ENCODE data around the gene CHRNA9.

Gene CHRNA9

DNA sequence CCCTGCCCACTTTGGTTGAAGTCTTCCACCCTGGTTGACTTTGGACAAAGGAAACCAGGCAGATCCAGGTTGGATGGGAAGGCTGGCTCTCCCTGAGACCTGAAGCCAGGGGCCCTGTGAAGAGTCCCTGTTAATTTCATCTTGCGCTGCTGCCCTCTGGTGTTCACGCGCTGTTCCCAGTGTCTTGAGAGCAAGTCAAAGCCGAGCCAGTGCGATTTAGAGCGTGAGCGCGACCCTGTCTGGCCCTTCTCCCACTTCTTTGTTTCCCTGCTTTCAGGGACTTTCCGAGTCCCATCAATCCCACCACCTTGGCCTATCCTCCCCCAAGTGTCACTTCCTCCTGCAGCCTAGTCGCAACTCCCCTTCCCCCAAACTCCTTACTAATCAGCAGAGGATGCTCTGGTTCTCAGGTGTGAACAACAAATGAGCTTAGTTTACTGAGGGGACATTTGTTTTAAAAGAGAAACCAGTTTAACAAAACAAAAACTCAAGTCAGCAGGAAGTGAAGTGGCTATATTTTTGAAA is 25.8 kb upstream of the CHRNA9 start:
- DNase-seq = no peak

DNA sequence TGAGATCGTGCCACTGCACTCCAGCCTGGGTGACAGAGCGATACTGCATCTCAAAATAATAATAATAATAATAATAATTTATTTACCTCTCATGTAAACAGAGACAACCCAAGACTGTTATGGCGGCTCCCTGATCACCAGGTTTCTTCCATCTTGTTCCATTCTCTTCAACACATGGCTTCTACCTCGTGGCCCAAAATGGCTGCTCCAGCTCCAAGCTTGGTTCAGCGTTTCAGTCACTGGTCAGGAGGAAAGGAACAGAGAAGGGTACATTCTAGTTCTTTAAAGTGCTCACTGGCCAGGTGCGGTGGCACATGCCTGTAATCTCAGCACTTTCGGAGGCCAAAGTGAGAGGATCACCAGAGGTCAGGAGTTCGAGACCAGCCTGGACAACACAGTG is 24.9 kb upstream of the CHRNA9 start:
- DNase-seq = no peak

DNA sequence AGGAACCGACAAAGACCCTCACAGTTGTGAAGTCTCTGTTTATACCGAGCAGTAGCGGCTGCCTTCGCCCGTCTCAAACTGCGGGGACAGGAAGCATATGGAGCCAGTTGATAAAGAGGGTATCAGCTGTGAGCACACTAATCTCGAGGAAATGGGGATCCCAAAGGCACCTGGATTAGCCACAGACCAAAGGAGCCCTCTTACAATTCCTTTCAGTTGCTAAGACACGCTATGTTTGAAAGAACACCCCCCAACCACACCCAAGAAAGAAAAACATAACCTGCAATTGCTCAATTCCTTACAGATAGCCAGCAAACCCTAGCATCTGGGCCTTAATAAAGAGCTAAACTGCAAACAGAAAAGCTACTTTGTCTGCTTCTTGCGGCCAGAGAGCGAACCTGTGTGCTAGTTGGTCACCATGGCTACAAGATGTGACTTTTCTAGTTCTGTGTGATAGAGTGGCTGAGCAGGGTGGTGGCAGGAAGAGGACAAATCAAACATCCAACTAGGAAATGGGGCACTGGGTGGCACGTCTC is 23.3 kb upstream of the CHRNA9 start:
- no peak for DNase-seq

DNA sequence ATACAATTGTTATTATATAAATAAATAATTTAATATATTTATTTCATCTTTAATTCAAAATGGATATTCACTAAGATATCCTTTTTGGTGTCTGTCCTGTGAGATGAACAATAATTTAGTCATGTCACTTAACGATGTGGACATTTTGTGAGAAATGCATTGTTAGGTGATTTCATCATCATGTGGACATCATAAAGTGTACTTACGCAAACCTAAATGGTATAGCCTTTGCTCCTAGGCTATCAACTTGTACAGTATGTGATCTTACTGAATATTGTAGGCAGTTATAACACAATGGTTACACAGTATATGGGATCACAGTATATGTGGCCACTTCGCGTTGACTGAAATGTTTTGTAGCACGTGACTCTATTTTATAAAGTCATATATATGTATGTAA is 20.2 kb upstream of the CHRNA9 start:
- DNase-seq = no peak

DNA sequence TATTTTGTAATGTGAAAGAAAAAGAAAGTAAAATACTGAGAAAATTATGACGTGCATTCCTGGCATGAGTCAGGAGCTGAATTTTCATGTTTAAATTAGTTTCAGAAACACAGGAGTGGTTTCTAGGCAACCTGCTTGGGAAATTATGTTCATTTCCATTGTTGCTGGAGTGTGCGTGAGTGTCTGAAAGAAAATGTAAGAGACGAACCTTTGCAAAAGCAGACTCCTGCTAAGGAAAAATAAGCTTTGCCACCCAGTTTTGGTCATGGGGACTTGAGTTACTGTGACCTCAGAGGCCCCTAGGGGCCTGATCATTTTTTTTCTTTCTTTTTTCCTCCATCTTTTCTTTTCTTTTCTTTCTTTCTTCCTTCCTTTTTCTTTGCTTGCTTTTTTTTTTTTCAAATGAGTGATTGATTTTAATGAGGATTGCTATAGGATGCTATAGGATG is 18.8 kb upstream of the CHRNA9 start:
- no peak for DNase-seq

GRCh38 chr4:40316782-40317635 is 18.1 kb upstream of the CHRNA9 start:
- no peak for DNase-seq

GRCh38 chr4:40317916-40318658 is 17.0 kb upstream of the CHRNA9 start:
- DNase-seq = no peak

DNA sequence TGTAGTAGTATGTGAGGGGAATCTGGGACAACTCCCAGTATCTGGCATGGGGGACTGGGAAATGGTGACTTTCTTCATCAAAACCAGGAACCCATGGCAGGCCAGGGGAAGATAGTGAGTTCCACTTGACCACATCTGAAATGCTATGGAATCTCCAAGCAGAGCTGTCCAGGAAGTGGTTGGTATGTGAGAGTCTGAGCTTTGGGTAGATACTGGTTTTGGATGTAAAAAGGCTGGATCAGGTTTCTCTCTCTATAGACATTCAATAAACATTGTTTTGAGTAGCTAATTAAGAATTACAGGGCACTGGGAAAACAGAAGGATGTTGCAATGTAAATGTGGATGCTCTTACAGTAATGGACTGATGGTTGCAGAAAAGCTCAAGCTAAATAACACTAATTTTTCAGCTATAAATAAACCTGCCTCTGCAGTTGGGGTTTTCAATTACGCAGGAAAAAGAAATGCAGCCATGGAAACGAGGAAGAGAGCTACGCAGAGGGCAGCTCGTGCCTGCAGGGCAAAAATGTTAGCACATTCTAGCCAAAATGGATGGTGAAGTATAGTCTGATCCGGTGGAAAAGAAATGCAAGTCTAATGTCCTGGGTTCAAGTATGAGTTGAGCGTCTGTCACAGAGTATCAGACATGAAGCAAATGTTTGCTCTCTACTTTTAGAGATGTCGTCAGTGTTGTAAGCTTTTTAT is 13.4 kb upstream of the CHRNA9 start:
- no peak for DNase-seq

DNA sequence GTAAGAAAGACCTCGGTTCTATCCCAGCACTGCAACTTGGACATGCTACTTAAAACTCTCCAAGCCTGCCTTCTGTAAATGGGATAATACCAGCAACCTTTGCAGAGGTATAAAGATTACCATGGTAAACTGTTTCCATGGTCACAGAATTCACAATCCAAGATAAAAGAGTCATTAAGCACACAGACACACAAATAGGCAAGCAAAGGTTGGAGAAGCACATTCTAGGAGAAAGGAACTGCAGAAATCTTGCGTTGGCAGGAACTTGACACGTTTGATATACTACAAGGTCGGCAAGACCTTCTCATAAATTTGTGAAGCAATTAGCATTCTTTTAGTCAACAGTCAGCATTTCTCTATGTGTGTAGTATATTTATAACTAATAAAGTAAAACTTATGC is 12.3 kb upstream of the CHRNA9 start:
- DNase-seq = no peak

DNA sequence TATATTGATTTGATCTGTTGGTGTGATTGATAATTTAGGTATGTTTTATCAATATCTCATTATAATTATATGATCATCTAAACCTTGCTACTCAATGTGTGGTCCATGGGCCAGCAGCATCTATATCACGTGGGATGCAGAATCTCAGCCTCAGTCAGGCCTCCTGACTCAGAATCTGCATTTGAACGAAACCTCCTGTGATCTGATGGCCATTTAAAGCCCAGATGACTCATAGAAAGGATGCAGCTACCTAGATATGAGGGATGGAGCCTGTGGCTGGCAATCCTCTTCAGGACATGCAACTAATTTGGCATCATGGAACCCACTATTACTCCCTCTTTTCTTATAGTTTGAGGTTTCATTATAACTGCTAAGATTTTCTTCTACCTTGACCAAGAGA is 11.3 kb upstream of the CHRNA9 start:
- no peak for DNase-seq

DNA sequence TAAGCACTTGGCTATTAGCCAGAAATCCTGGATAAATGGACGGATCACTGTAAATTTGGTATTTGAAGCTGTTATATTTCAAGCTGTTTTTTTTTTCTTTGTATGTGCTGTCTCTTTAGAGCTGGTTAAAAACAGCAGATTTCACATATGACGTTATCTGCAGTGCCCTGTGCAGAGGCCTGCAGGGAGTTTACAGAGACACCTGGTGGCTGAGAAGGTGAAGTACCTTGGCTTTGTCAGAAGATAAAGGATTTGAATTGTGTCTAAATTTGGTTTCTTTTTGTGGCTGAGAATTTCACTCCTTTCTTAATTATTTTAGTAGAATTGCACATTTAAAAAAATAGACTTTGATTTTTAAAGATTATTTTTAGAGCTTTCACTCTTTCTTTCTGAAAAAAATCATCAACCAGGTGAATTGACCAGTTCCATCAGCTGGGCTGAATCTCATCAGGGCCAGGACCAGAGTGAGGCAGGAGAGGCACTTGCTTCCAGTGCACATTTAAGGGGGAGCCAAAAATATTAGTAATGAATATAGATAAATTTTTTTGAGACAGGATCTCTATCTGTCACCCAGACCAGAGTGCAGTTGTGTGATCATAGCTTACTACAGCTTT is 9.6 kb upstream of the CHRNA9 start:
- DNase-seq = peak; percentile 16 to 47 (median 27)

GRCh38 chr4:40327340-40327739 is 7.8 kb upstream of the CHRNA9 start:
- no peak for DNase-seq

- no peak for DNase-seq
Measured at GRCh38 chr4:40328383-40328782, 6.8 kb upstream of the CHRNA9 start.

- DNase-seq = no peak
Measured at GRCh38 chr4:40329805-40330204, 5.3 kb upstream of the CHRNA9 start.

- DNase-seq = no peak
Measured at GRCh38 chr4:40330536-40330935, 4.6 kb upstream of the CHRNA9 start.

DNA sequence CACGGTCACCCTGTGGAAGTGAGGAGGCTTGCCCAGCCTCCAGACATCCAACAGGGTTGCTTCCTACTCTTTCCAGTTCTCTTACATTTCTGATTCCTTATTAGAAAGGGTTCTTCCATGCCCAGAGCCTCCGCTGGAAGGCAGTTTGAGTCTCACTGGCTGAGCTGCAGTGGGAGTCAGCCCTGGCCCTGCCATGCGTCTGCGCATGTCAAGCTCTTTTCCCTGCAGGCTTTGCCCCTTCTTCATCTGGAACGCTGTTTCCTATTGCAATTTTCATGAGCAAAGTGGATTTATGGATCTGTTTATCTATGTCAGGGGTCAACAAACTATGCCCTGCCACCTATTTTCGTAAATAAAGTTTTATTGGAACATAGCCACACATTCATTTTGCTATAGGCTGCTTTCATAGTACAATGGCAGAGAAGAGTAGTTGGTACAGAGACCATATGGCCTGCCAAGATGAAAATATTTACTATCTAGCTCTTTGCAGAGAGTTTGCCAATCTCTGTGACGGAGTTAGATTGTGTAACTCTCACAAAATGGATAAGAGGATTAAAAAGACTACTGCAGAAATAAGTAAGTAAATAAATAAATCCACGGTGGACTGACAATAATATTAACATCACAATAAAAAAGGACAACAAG is 3.9 kb upstream of the CHRNA9 start:
- DNase-seq = no peak

DNA sequence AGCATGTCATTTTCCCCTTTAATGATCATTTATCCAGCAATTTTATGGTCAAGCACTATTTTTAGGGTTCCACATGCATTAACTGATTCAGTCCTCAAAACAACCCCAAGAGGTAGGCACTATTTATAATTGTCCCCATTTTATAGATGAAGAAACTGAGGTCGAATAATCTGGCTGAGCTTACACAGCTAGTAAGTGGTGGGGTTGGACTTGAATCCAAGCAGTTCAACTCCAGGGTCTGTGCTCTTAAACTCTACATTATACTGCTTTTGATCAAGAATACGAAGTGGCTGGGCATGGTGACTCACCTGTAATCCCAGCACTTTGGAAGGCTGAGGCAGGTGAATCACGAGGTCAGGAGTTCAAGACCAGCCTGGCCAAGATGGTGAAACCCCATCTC is 3.2 kb upstream of the CHRNA9 start:
- no peak for DNase-seq

DNA sequence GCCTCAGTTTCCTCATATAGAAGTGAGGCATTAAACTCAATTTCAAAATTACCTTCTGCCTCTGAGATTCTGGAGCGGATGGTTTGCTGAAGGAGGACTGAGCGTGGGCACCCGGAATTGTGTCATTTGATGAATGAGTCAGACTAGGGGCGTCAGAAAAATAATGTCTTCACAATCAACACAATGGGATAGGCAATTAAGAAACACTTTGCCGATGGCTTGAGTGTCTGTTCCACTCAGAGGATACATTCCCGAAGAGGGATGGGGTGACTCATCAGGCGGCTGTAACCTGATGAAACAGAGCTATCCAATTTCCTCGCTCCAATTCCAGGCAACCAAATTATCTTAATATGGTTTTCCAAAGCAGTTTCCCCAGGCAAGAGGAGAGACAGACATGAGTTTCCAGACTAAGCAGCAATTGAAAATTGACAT is 1.2 kb upstream of the CHRNA9 start:
- no peak for DNase-seq

DNA sequence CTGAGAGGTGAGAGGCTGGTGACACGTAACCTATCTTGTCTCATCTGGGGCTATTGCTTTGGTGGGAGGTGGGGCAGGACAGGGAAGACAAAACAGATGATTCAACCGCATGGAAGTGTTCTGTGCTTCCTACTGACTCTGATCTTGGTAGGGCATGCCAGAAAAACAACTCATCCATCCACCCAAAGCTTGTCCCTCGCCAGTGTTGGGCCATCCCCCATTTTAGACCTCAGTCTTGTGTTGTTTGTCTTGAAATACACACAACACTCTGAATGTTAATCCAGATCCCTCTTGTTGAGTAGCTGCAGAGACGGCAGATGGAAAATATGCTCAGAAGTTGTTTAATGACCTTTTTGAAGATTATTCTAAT is 377 bp downstream of the CHRNA9 start:
- no peak for DNase-seq

DNA sequence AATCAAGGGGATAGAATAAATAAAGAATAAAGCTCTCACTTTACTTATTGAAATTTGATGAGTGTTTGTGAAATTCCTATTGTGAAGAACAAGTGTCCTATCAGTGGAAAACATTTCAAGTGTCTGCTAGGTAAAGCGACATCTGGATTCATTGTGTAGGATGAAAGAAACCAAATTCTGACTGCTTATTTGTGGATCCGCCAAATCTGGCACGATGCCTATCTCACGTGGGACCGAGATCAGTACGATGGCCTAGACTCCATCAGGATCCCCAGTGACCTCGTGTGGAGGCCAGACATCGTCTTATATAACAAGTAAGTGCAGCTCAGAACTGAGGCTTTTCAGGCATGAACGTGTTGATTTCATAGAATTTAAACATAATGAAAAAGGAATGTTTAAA is 1.9 kb downstream of the CHRNA9 start:
- no peak for DNase-seq

DNA sequence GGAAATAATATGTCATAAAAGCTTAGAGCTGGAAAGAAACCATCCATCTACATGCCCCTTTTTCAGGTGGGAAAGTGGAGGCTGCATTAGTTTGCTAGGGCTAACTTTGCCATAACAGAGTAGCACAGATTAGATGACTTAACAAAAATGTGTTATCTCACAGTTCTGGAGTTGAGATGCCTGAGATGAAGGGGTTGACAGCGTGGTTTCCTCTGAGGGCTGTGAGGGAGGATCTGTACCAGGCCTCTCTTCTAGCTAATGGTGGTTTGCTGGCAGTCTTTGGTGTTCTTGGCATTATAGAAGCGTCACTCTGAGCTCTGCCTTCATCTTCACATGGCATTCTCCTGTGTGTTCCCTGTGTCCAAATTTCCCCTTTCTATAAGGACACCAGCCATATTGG is 2.4 kb downstream of the CHRNA9 start:
- no peak for DNase-seq

DNA sequence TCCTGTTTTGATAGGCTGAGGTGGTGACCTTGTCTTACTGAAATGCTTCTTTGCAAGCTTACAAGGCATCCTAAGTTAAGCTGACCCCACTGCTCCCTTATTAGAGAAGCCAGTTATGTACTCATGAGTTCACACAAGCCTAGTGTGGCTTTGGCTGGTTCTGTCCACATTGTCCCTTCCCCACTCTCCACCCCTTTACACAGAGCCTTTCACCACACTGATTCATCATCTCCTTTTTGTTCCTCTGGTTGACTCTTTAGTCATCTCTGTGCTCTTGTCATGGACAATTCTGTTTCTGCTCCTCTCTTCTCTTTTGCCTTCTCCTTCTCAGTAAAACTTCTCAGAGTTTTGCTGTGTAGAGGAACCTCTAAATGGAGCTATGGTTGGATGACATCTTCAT is 4.9 kb downstream of the CHRNA9 start:
- no peak for DNase-seq

Data from activated CD4-positive, CD25-positive, alpha-beta regulatory T cell (primary cell).